Measurements from ENCODE around the gene LSAMP. TPM values are rescaled to one million over a fixed set of nuclear protein-coding genes. Genes with fewer than 3 reads are reported as not detected.

LSAMP gene
- total and polyA plus RNA-seq, 2 of the 8 experiments (the other 6 are each of a cell fraction or from before 2014, with no cell fraction given), result 1.8 to 5.7 TPM

GRCh38 chr3:116399701-116400226 lies 45.5 kb downstream of the LSAMP start (continued):
- TF ChIP-seq FOSL1 (IDR thresholded peaks at IDR 0.05; ENCODE audit: insufficient read depth, low read depth, low read length), result no peak
- no peak for TF ChIP-seq PHF8 (conservative IDR thresholded peaks at IDR 0.05; ENCODE audit: low read depth, low read length)
- TF ChIP-seq EGR1 (IDR thresholded peaks at IDR 0.05; ENCODE audit: borderline replicate concordance, low read depth, low read length), result no peak
- TF ChIP-seq E2F6 (IDR thresholded peaks at IDR 0.05), result no peak
- no peak for TF ChIP-seq EP300 (IDR thresholded peaks at IDR 0.05; ENCODE audit: borderline replicate concordance in 1 of 2, low read depth in 2 of 2, low read length in 2 of 2)
- no peak for TF ChIP-seq BRCA1 (IDR thresholded peaks at IDR 0.05; ENCODE audit: low read depth, low read length)

All from H1 (cell line).